HG03139 (cell line): ENCODE measurements around the gene RASGRP2.

ENCODE experiments used
- ATAC-seq: cut with Tn5 transposase; IDR thresholded peaks from one replicate; pipeline ENCODE4 v1.9.1; 2021; ENCODE audit not compliant: unreplicated experiment

The RASGRP2 gene

GRCh38 chr11:64771861-64772260, 27.9 kb upstream of the RASGRP2 start:
- no peak for ATAC-seq

GRCh38 chr11:64770120-64770519, 26.2 kb upstream of the RASGRP2 start:
- ATAC-seq = no peak

GRCh38 chr11:64769283-64769682, 25.3 kb upstream of the RASGRP2 start:
- ATAC-seq = no peak

- ATAC-seq = no peak
Measured at GRCh38 chr11:64768300-64768694, 24.4 kb upstream of the RASGRP2 start.

GRCh38 chr11:64767344-64768299, 23.7 kb upstream of the RASGRP2 start:
- no peak for ATAC-seq

- ATAC-seq = no peak
Measured at GRCh38 chr11:64766881-64767280, 22.9 kb upstream of the RASGRP2 start.

- no peak for ATAC-seq
Measured at GRCh38 chr11:64765851-64766665, 22.1 kb upstream of the RASGRP2 start.

GRCh38 chr11:64765291-64765850, 21.4 kb upstream of the RASGRP2 start:
- ATAC-seq = no peak

- no peak for ATAC-seq
Measured at GRCh38 chr11:64764753-64765152, 20.8 kb upstream of the RASGRP2 start.

- no peak for ATAC-seq
Measured at GRCh38 chr11:64764040-64764611, 20.2 kb upstream of the RASGRP2 start.

GRCh38 chr11:64763526-64764039, 19.6 kb upstream of the RASGRP2 start:
- no peak for ATAC-seq

- ATAC-seq = no peak
Measured at GRCh38 chr11:64762674-64763525, 19.0 kb upstream of the RASGRP2 start.

GRCh38 chr11:64762277-64762673, 18.3 kb upstream of the RASGRP2 start:
- ATAC-seq = no peak

- ATAC-seq = no peak
Measured at GRCh38 chr11:64760759-64761420, 16.9 kb upstream of the RASGRP2 start.

- no peak for ATAC-seq
Measured at GRCh38 chr11:64759722-64760719, 16.1 kb upstream of the RASGRP2 start, which contains the start of gene PYGM. Gene PYGM (minus strand): TSS chr11:64759974. CDS start chr11:64759898, 76 bp downstream.

GRCh38 chr11:64759131-64759721, 15.3 kb upstream of the RASGRP2 start:
- no peak for ATAC-seq

GRCh38 chr11:64758330-64759079, 14.6 kb upstream of the RASGRP2 start:
- no peak for ATAC-seq
